Activated CD4-positive, CD25-positive, alpha-beta regulatory T cell treated with anti-CD3 and anti-CD28 coated beads, Interleukin-2, amount 50 U/mL, for 24 hours (primary cell): ENCODE measurements around the gene LRRFIP2.
"Not testable (repeated sequence)": the region's sequence is repeated elsewhere in the genome, so short reads cannot be mapped to it uniquely, and the experiment has no call there.

Experiments used
- ATAC-seq, 2 donors: fragments of 150-1000 bp; cut with Tn5 transposase; one replicate each; pipeline ENCODE4 v1.10.0; 2021; ENCODE audit warnings: mild to moderate bottlenecking in 1 of 2, moderate library complexity in 1 of 2

LRRFIP2 gene

DNA sequence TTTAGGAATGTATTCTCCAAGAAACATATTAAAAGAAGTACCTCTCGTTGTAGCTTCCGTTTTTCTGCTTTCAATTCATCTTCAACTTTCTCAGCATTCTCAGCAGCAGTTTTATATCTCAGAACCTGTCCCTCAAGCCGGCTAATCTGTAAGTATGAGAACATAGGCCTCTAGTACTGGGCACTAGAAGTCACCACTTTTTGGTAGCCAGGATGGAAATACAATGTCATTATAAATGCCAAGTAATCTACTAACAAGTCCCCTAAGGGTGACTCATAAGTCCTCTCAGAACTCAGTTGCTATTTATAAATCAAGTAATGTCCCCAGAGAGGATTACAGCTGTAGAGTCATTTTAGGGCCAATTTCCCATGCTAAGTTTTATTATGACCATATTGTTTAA lies 120.0 kb downstream of the LRRFIP2 start:
- peak; percentile 85 to 90 for ATAC-seq

DNA sequence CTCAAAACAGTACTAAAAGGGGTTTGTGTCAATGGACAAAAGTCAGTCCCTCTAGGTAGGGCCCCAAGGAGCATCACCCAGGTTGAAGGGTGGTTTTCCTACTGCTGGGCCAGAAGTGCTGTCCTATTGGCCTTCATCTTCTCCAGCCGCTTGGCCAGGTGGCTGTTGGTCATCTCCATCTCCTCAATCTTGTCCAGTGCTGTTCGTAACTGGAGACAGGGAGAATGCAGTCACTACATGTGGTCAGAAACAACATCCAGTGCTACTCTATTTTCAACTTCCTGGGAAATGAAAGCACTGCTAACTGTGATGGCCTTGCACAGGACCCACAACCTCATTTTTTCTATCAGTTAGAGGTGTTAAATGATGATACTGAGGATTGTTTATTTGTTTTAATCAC lies 120.6 kb downstream of the LRRFIP2 start:
- ATAC-seq, result no peak

DNA sequence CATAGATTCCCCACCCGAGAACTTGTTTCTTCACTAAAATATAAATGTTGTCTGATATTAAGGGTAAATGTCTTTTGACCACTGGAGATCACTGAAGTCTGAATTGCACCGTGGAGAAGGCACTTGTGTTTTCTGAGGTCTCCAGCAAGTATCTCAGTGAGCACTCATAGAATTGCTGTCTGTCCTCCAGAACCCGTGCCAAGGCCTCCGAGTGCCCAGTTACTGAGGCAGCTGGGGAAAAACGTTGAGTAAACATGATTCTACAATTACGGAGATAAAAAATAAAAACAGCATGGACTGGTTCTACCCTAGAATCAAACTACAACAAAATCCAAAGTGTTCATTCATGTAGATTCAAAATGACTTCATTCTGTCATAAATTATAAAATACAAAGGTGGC lies 121.0 kb downstream of the LRRFIP2 start:
- ATAC-seq, result no peak

DNA sequence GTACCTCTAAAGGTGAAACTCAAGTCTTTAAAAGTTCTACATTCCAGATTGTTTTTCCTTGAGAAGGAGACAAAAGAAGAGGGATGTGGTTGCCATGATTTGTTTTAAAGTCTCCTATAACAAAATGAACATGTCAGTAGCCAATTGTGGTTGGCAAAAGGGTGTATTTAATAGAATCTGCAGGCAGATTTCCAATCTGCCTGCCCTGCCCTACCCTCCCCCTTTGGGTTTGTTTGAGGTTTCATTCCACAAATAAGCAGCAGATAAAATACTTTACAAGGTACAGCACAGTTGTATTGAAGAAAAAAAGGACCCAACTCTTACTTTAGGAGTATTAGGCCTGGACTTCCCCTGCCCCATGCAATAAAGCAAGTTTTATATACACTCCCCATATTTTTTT lies 121.5 kb downstream of the LRRFIP2 start:
- ATAC-seq, result no peak

DNA sequence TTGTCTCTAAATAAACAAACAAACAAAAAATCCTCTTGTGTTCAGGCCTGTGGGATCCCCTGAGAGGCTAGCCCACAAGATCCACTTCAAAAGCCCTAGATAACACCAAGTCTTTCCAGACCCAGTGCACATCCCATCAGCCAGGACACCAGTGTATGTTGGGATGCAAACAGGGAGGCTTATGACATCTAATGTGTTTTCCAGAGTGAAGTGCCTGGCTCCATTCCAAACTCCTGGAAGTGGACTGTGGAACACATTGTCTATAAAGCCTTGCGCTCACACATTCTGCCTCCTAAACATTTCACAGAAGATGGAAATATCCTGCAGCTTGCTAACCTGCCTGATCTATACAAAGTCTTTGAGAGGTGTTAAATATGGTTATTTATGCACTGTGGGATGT lies 124.1 kb downstream of the LRRFIP2 start:
- ATAC-seq, result no peak

DNA sequence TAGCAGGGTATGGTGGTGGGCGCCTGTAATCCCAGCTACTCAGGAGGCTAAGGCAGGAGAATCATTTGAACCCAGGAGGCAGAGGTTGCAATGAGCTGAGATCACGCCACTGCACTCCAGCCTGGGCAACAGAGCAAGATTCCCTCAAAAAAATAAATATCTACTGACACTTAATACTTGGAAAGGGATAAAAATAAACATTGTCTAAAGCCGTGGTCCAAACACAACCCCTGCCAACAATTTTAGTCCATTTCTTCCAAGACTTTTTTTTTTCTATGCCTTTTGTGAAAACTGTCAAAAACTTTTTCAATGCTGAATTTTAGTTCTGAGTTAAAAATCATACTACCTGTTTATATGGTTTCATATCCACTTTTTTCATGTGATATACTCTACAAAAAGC lies 131.7 kb downstream of the LRRFIP2 start:
- ATAC-seq, result not testable (repeated sequence)

DNA sequence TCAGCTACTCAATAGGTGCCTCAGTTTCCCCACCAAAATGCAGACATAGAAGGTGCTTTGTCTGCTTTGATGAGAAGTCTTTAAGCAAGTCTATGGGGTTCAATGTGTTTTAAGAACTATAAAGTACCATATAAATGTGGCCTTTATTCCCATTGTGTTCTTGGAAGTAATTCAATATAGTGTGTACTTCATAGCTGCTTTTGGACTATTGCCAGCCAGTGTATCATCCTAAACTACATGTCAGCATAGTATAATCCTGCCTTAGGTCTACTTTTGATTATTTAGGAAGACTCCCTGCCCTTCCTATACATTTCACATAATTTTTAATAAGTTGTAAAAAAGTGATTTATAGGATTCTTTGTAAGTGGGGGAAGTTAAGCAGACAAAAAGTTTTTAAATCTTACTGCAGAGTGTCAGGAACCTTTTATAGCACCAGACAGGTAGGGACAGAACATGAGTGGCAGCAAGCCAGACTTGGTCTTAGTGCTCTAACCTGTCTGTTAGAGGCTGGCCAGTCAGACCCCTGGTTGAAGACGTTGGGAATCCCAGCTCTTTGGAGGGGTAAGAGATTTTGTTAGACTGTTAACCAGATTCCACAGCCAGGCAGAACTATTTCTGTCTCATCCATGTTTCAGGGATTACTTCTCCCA lies 132.7 kb downstream of the LRRFIP2 start:
- ATAC-seq, result no peak

DNA sequence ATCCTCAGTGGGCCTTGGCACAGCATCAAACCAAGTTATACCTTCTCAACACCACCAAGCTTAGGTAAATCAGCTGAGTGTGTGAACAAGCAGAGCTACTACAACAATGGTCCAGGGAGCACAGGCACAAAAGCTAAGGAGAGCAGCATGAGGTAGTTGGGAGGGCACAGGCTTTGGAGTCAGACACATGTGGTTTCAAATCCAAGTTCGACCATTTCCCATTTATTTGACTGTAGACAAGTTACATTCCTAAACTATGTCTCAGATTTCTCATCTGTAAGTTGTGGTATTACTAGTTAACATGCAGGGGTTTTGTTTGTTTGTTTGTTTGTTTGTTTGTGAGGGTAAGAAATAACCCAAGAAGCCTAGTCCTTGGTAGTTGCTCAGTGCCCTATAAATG lies 134.2 kb downstream of the LRRFIP2 start:
- ATAC-seq, result no peak

DNA sequence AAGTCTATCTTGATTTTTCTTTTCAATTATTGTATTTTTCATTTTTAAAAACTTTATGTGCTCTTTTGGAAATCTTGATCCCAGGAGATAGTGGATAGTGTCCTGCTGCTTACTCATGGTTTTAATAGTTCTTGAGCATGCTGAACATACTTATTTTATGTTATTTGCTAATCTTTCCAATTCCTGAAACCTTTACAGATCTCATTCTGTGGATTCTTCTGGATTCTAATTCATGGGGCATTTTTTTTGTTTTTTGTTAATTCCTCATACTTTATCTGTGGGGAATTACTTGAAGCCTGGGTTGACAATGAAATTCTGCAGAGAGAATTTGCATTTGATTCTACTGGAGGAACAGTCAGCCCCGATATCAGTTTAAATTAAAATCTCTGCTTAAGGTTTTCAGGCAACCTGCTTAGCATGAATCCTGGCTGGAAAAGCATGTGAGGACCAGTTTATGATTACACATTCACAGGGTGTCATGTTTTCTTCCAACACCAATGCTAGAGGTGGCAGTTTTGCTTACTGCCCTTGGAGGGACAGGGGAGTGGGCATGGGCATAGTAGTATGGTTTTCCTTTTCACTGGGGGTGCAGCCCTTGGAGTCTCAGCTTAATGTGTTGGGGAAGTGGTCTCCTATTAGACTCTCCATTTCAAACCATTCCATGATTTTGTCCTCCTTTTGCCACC lies 135.1 kb downstream of the LRRFIP2 start:
- ATAC-seq, result no peak

DNA sequence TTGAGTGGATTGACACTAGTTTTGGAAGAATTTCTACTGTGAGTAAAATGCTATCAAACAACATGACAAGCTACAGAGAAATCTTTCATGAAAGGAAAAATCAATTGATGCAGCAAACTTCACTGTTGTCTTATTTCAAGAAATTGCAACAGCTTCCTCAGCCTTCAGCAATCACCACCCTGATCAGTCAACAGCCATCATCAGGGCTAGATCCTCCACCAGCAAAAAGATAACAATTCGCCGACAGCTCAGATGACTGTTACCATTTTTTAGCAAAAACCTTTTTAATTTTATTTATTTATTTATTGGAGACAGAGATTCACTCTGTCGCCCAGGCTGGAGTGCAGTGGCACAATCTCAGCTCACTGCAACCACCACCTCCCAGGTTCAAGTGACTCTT lies 137.0 kb downstream of the LRRFIP2 start:
- no peak for ATAC-seq

DNA sequence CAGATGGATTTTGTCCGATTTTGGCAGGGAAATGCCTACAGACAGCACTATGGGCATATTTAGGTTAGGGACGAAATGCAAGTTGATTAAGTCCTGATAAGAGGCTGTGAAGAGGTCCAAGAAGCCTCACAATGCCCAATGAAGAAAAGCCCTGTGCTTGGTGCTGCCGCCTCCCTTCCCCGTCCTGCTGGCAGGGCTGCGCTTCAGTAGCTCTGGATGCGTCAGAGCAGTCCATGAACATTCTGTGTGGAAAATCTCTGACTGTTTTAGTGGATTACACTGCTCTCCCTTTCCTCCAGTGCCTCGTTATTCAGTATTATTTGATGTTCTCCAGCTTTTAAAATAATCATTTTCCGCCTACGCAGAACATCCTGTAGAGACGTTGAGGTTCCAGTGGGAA lies 141.4 kb downstream of the LRRFIP2 start:
- no peak for ATAC-seq

DNA sequence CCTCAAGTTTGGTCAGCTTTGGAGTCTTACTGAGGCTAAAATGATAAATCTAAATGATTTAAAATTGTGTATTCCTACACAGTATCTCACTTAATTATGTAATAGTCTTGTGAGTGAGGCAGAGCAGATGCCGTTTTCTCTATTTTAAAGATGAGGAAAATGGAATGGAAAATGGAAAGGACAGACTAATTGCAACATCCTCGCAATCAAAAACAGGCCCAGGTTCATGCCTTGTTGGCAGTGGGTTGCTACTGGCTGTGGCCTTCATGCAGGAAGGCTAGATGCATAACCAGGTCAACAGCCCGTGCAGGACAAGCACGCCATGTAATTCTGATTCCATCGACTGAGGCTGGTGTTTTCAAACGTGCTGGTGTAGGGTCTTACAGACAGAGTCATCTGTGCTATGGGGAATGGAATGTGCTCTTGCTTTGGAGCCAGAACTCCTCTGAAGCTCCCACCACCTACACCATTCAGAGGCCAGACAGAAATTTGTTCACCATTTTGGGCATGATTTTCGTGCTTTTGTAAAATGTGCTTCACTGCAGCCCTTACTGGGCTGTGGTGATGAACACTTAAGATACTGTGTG lies 143.2 kb downstream of the LRRFIP2 start:
- ATAC-seq, result no peak

DNA sequence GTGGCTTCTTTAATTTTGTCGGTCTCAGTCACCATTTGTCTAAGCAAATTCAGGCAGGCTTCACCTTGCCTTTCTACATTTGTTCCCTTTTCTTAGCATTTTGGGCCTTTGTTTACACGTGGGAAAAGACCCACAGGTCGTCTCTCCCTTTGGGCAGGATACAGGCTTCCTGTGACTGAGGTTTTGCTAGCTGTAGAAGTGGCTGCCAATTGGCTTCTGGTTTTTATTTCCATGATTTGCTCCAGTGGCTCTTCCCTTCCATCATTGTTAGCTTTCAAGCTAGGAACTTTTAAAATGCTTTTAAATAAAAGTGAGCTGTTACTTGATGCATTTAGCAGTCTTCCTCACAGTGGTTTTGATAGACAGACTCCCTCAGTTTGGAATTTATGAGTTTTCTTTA lies 143.8 kb downstream of the LRRFIP2 start:
- ATAC-seq, result no peak

DNA sequence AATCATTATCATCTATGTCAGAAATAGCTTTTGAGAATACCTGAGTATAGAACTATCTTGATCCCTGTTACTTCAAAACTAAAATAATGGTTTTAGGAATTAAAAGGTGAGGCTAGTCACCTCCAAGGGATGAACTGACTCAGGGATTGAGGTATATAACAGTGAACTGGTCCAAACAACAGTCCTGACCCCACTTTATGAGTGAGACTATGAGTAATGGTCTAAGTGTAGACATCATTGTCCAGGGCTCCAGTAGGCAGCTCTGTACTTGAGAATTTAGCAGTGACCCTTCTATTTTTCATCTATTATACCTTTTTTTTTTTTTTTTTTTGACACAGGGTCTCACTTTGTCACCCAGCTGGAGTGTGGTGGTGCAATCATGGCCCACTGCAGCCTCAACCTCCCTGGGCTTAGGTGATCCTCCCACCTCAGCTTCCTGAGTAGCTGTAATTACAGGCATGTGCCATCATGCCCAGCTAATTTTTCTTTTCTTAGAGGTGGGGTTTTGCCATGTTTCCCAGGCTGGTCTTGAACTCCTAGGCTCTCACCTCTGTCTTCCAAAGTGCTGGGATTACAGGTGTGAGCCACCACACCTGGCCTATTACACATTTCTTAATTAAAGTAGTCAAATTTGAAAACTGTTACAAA lies 144.7 kb downstream of the LRRFIP2 start:
- no peak for ATAC-seq

DNA sequence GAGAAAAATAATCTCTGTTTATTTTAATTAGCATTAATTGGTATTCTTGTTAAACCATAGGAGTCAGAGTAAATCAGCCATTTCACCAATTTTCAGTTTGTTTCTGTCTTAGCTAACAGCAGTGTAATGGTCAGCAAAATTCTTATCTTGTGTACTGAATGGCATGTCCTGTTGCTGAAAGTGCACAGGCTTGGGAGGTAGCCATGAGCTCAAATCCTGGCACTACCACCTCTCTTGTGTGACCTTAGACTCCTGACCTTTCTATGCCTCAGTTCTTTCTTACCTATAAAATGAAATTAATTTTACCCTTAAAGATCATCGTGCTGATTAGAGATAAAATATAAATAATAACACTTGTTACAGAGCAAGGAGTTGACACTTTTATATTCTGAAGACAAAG lies 145.3 kb downstream of the LRRFIP2 start:
- ATAC-seq, result no peak

DNA sequence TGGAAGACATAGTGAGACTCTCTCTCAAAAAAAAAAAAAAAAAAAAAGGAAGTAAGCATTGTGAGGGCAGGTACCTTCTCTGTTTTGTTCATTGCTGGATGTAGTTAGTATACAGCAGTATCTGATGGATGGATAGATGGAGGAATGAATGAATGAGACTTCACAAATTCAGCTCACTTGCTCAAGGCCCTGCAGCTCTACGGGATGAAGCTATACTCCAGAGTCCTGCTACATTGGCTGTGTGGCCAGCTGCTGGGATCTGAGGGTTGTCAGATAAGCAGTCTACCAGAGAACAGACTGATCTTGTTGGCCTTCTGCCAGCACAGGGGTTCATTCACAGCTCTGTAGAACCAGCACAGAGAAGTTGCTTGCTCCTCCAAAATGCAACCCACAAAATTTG lies 146.1 kb downstream of the LRRFIP2 start:
- ATAC-seq, result no peak

DNA sequence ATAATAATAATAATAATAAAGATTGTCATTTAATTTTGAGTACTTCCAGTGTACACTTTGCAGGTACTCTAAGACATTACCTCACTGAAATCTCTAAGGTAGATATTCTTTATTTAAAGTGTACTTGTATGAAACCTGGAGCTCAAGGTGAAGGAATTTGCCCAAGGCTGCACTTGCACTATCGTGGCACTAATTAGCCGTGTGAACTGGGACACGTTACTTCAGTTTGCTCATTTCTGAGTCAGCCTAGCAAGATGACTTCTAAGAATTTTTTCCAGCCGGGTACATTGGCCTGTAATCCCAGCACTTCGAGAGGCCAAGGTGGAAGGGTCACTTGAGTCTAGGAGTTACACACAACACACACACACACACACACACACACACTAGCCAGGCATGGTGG lies 147.5 kb downstream of the LRRFIP2 start:
- no peak for ATAC-seq

DNA sequence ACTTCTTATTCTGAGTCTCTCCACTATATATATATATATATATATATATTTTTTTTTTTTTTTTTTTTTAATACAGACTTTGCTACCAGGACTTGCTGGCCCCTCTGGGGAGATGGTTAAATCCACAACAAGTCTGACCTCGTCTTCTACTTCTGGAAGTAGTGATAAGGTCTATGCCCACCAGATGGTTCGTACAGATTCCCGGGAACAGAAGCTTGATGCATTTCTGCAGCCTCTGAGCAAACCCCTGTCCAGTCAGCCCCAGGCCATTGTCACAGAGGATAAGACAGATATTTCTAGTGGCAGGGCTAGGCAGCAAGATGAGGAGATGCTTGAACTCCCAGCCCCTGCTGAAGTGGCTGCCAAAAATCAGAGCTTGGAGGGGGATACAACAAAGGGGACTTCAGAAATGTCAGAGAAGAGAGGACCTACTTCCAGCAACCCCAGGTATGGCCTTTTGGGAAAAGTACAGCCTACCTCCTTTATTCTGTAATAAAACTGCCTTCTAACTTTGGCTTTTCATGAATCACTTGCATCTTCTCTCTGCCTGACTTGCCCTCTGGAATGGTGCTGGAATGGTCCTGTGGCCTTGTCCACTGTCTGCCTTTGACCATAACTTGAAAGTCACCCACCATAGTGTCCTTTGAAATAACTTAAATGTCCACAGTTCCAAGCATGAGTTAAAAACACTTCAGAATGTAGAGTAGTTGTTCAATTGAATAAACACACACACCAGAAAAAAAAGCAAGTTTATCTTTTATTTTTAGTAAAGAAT lies 148.6 kb downstream of the LRRFIP2 start:
- ATAC-seq, result no peak

DNA sequence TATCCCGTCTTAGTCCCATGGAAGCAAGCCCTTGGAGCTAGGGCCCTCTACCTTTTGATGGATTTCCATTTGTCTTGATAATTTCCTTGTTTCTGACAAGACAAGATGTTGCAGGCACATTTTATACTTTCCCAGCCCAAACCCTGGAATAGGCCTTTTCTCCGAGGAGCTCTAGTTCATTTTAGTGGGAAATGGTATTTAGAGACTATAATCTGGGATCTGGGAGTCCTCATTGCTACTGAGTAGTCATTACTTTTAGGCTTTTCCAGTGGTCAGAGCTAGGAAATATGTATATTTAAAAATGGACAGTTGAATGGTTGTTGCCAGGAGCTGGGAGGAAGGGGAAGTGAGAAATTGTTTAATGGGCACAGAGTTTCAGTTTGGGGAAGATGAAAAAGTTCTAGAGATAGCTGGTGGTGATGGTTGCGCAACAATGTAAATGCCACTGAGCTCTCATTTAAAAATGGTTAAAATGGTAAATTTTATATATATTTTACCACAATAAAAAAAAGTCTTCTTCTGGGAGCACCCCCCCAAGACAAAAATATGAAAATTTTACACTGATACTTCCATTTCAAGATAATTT lies 149.5 kb downstream of the LRRFIP2 start:
- no peak for ATAC-seq

DNA sequence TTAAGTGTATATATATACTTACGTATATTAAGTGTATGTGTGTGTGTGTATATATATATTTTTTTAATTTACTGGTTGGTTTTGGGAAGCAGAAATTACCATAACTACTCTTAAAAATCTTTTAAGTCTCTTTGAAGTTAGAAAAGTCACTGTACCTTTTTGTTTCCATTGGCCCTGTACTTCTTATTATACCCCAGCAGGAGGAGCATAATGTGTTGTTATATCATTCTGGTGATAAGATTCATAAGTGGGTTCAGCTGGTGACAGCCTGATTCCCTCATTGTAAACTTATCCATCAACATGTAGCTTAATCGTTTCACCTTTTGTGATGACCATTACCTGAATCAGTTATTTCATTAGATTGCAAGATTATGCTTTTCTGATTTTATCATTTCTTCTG lies 150.3 kb downstream of the LRRFIP2 start:
- no peak for ATAC-seq

DNA sequence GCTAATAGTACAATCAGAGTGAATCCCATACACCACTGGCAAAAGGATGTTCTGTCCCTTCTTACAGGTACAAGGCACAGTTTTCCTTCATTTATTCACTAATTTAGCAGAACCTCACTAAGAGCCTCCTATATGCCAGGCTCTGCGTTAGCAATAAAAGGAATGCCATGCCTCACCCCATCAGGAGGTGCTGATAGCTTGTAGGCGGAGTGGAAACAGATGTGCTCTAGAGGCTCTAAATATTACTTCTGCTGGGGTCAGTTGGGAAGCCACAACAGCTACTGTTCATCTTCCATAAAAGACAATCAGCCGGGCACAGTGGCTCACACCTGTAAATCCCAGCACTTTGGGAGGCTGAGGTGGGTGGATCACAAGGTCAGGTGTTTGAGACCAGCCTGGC lies 156.7 kb downstream of the LRRFIP2 start:
- no peak for ATAC-seq

DNA sequence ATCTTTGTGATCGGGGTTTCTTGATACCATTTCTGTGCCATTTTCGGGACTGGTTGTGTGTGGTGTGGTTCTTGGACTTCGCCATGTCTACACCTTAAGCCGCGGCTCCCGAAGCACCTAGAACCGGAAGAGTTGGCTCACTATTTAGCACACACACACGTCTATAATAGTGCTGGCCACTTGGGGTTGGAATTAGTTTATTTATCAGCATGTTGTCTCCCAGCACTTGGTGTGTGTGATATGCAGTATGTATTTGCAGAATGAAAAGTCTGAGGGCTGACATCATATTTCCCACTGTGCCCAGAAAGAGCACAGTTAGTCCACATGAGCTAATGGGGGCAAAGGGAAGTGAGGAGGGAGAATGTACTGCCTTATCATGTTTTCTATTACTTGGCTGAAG lies 157.5 kb downstream of the LRRFIP2 start:
- no peak for ATAC-seq

DNA sequence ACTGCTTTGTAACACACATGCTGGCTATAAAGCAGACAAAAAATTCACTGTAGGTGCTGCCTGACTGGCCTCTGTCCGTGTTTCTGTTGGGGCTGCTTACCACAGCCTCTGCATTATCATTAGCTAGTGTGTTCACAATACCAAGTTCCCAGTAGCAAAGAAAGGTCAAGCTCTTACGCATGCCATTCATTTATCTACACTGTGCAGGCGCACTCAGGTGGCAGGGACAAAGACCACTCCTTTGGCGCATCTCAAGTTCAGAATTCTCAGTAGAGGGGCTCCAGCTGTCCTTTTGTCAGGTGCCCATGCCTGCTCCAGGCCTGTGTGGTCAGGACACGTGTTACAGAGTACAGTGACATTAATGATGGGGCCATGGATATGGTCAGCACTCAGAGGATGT lies 158.7 kb downstream of the LRRFIP2 start:
- no peak for ATAC-seq
